IMR-90 (cell line): Measurements from ENCODE around the gene SNRNP200.

ENCODE experiments used
- BHLHE40 ChIP-seq: fragments of 150-350 bp; IDR thresholded peaks from 2 replicates; pipeline ENCODE4 v1.6.1; 2016; ENCODE audit warnings: mild to moderate bottlenecking, low read depth, low read length
- CEBPB ChIP-seq: IDR thresholded peaks from 2 replicates; pipeline ENCODE4 v1.6.1; 2012; ENCODE audit warnings: low read depth, low read length, improper control_type of control experiment
- CHD1 ChIP-seq: IDR thresholded peaks from 2 replicates; pipeline ENCODE4 v1.6.1; 2012; ENCODE audit warnings: low read depth, low read length, improper control_type of control experiment
- CTCF ChIP-seq: conservative IDR thresholded peaks from 2 replicates; pipeline ENCODE4 v1.5.1; 2012; ENCODE audit warnings: mild to moderate bottlenecking, low read depth, low read length, improper control_type of control experiment
- FOS ChIP-seq: fragments of 150-350 bp; IDR thresholded peaks from 2 replicates; pipeline ENCODE4 v1.6.1; 2016; ENCODE audit warnings: low read depth, low read length
- MXI1 ChIP-seq: IDR thresholded peaks from 2 replicates; pipeline ENCODE4 v1.6.1; 2012; ENCODE audit warnings: low read depth, mild to moderate bottlenecking, low read length, moderate library complexity, borderline replicate concordance
- NFE2L2 ChIP-seq: fragments of 150-350 bp; IDR thresholded peaks from 2 replicates; pipeline ENCODE4 v1.6.1; 2016; ENCODE audit warnings: low read depth, mild to moderate bottlenecking, low read length
- POLR2A ChIP-seq: IDR thresholded peaks from 2 replicates; pipeline ENCODE4 v1.6.1; 2012; ENCODE audit warnings: mild to moderate bottlenecking, low read depth, low read length
- RAD21 ChIP-seq: IDR thresholded peaks from 2 replicates; pipeline ENCODE4 v1.6.1; 2012; ENCODE audit warnings: low read length, improper control_type of control experiment
- RFX5 ChIP-seq: IDR thresholded peaks from 2 replicates; pipeline ENCODE4 v1.8.0; 2012; ENCODE audit warnings: low read depth, mild to moderate bottlenecking, low read length, moderate library complexity
- USF2 ChIP-seq: fragments of 150-350 bp; IDR thresholded peaks from 2 replicates; pipeline ENCODE4 v1.6.1; 2017; ENCODE audit warnings: mild to moderate bottlenecking, antibody characterized with exemption, low read length, low read depth

GRCh38 chr2:96247896-96248295 lies 57.5 kb downstream of the SNRNP200 start:
- TF ChIP-seq CTCF (no peak), POLR2A (no peak), RAD21 (no peak), CEBPB (no peak), BHLHE40 (no peak), FOS (no peak), MXI1 (no peak), NFE2L2 (no peak), USF2 (no peak), RFX5 (no peak), CHD1 (no peak)
